GM03348 (cell line): ENCODE data around the gene SERPINA4.
A peak's percentile ranks its signal among the peaks of the same experiment; 100 is the strongest.

Experiments used
- DNase-seq: peaks from one replicate; pipeline ENCODE4 v3.0.0; 2012; ENCODE audit warnings: low spot score

Gene SERPINA4

GRCh38 chr14:94542811-94543440, 18.3 kb upstream of the SERPINA4 start:
- DNase-seq = no peak

- DNase-seq = no peak
Measured at GRCh38 chr14:94543449-94544124, 17.7 kb upstream of the SERPINA4 start.

- DNase-seq = no peak
Measured at GRCh38 chr14:94544726-94545125, 16.5 kb upstream of the SERPINA4 start.

- no peak for DNase-seq
Measured at GRCh38 chr14:94545131-94545841, 16.0 kb upstream of the SERPINA4 start.

GRCh38 chr14:94547151-94547680, 14.0 kb upstream of the SERPINA4 start:
- no peak for DNase-seq

- DNase-seq = no peak
Measured at GRCh38 chr14:94547726-94548125, 13.5 kb upstream of the SERPINA4 start.

- DNase-seq = no peak
Measured at GRCh38 chr14:94548131-94548998, 12.9 kb upstream of the SERPINA4 start.

GRCh38 chr14:94548999-94549985, 11.9 kb upstream of the SERPINA4 start:
- peak; percentile 83 for DNase-seq

- no peak for DNase-seq
Measured at GRCh38 chr14:94550041-94550440, 11.2 kb upstream of the SERPINA4 start.

- DNase-seq = no peak
Measured at GRCh38 chr14:94555991-94556390, 5.3 kb upstream of the SERPINA4 start.

- no peak for DNase-seq
Measured at GRCh38 chr14:94557327-94557726, 3.9 kb upstream of the SERPINA4 start.

GRCh38 chr14:94558842-94559241, 2.4 kb upstream of the SERPINA4 start:
- no peak for DNase-seq

- DNase-seq = no peak
Measured at GRCh38 chr14:94559638-94560290, 1.5 kb upstream of the SERPINA4 start.

- no peak for DNase-seq
Measured at GRCh38 chr14:94560291-94560665, 964 bp upstream of the SERPINA4 start.

GRCh38 chr14:94561656-94562010, 391 bp downstream of the SERPINA4 start:
- no peak for DNase-seq

GRCh38 chr14:94562022-94562421, 780 bp downstream of the SERPINA4 start:
- no peak for DNase-seq

- no peak for DNase-seq
Measured at GRCh38 chr14:94562941-94563883, 2.0 kb downstream of the SERPINA4 start.

GRCh38 chr14:94564381-94564780, 3.1 kb downstream of the SERPINA4 start:
- no peak for DNase-seq

- no peak for DNase-seq
Measured at GRCh38 chr14:94568186-94568585, 6.9 kb downstream of the SERPINA4 start.
